SU-DHL-6 (cell line): ENCODE data around the gene SIL1.

ENCODE experiments used
- H2AFZ ChIP-seq: fragments of 200-600 bp; sonication (generic); 2 replicates; pipeline ENCODE4 v1.6.1; 2014; ENCODE audit warnings: low read depth, mild to moderate bottlenecking, moderate library complexity, mixed read lengths, antibody characterized with exemption, low read length; ENCODE audit not compliant: severe bottlenecking
- H3F3A ChIP-seq: fragments of 200-600 bp; shearing (Covaris generic); 2 replicates; pipeline ENCODE4 v1.6.0; 2016; ENCODE audit warnings: antibody characterized with exemption, mild to moderate bottlenecking; ENCODE audit not compliant: insufficient read depth
- H3K27ac ChIP-seq: fragments of 200-600 bp; sonication (generic); 2 replicates; pipeline ENCODE4 v1.5.1; 2016; ENCODE audit warnings: low read depth, mild to moderate bottlenecking, low read length, moderate library complexity, mixed read lengths
- H3K27me3 ChIP-seq: fragments of 200-600 bp; sonication (generic), shearing (Covaris generic); 2 replicates; pipeline ENCODE4 v1.6.0; 2014; ENCODE audit warnings: mild to moderate bottlenecking, low read length
- H3K36me3 ChIP-seq: fragments of 200-600 bp; sonication (generic); 2 replicates; pipeline ENCODE4 v1.6.1; 2014; ENCODE audit warnings: mild to moderate bottlenecking, low read length, mixed read lengths
- H3K4me2 ChIP-seq: fragments of 300-600, 200-600 bp; shearing (Covaris generic), sonication (generic); 2 replicates; pipeline ENCODE4 v1.6.0; 2014; ENCODE audit warnings: low read length, low read depth, mild to moderate bottlenecking; ENCODE audit not compliant: poor library complexity, severe bottlenecking
- H3K4me3 ChIP-seq: fragments of 200-600 bp; sonication (generic); 2 replicates; pipeline ENCODE4 v1.5.1; 2014; ENCODE audit warnings: antibody characterized with exemption, low read length, mild to moderate bottlenecking, mixed read lengths; ENCODE audit not compliant: insufficient read depth, poor library complexity, severe bottlenecking
- H3K79me2 ChIP-seq: fragments of 200-600 bp; sonication (generic); 2 replicates; pipeline ENCODE4 v1.6.1; 2014; ENCODE audit warnings: mild to moderate bottlenecking, low read length, moderate library complexity; ENCODE audit not compliant: insufficient read depth
- H3K9ac ChIP-seq: fragments of 200-600 bp; sonication (generic); 2 replicates; pipeline ENCODE4 v1.7.0; 2014; ENCODE audit warnings: mild to moderate bottlenecking, low read length
- H3K9me2 ChIP-seq: fragments of 200-600 bp; sonication (generic); replicated peaks from 2 replicates; pipeline ENCODE4 v1.6.1; 2014; ENCODE audit warnings: low read length; ENCODE audit not compliant: insufficient read depth
- H3K9me3 ChIP-seq: fragments of 200-600 bp; sonication (generic); 2 replicates; pipeline ENCODE4 v1.6.1; 2014; ENCODE audit warnings: low read length, mixed read lengths; ENCODE audit not compliant: insufficient read depth
- H4K20me1 ChIP-seq: fragments of 200-600 bp; sonication (generic); 2 replicates; pipeline ENCODE4 v1.6.1; 2014; ENCODE audit warnings: low read depth, mild to moderate bottlenecking, antibody characterized with exemption, low read length, moderate library complexity, mixed read lengths
- CTCF ChIP-seq: fragments of 200-600 bp; sonication (generic); IDR thresholded peaks from one replicate; pipeline ENCODE4 v1.5.1; 2017; ENCODE audit warnings: antibody characterized with exemption, mild to moderate bottlenecking, low read length, moderate library complexity; ENCODE audit not compliant: insufficient read depth, poor library complexity, severe bottlenecking
- EZH2phosphoT487 ChIP-seq: fragments of 200-600 bp; sonication (generic), shearing (Covaris generic); conservative IDR thresholded peaks from 2 replicates; pipeline ENCODE4 v1.6.1; 2018; ENCODE audit warnings: mild to moderate bottlenecking, antibody characterized with exemption, low read length, moderate library complexity, mixed read lengths

Gene SIL1

GRCh38 chr5:138911441-138911840 lies 286.7 kb downstream of the SIL1 start:
- H2AFZ ChIP-seq, result no peak overlapping the region
- H3F3A ChIP-seq, result no peaks in the 10 kb centered on the region
- H3K79me2 ChIP-seq, result no peaks in the 10 kb centered on the region
- H3K4me2 ChIP-seq, result no peak overlapping the region
- H3K4me3 ChIP-seq, result no peak overlapping the region
- H3K36me3 ChIP-seq, result no peaks in the 10 kb centered on the region
- H4K20me1 ChIP-seq, result no peaks in the 10 kb centered on the region
- H3K9ac ChIP-seq, result no peak overlapping the region
- no peaks in the 10 kb centered on the region for H3K9me2 ChIP-seq
- TF ChIP-seq CTCF (no peak), EZH2phosphoT487 (no peak)
- H3K27me3 ChIP-seq, result no peaks in the 10 kb centered on the region
- H3K9me3 ChIP-seq, result no peaks in the 10 kb centered on the region
- H3K27ac ChIP-seq, result no peak overlapping the region

- no peak overlapping the region for H3K4me2 ChIP-seq
Measured at GRCh38 chr5:138910546-138911185, 287.5 kb downstream of the SIL1 start.

GRCh38 chr5:138909734-138910133 lies 288.4 kb downstream of the SIL1 start:
- Histone ChIP-seq H3K9ac (no peak overlapping the region), H3K9me3 (no peaks in the 10 kb centered on the region), H3K4me3 (no peak overlapping the region), H3K36me3 (no peaks in the 10 kb centered on the region), H3K79me2 (no peaks in the 10 kb centered on the region), H4K20me1 (no peaks in the 10 kb centered on the region), H3F3A (no peaks in the 10 kb centered on the region), H3K27me3 (no peaks in the 10 kb centered on the region), H3K27ac (no peak overlapping the region), H3K4me2 (no peak overlapping the region), H3K9me2 (no peaks in the 10 kb centered on the region), H2AFZ (no peak overlapping the region)
- TF ChIP-seq EZH2phosphoT487, result no peak
- no peak for TF ChIP-seq CTCF

More at GRCh38 chr5:138910546-138911185, 287.5 kb downstream of the SIL1 start:
- Histone ChIP-seq H3K79me2 (no peaks in the 10 kb centered on the region), H4K20me1 (no peaks in the 10 kb centered on the region), H3K36me3 (no peaks in the 10 kb centered on the region), H3F3A (no peaks in the 10 kb centered on the region), H3K9me2 (no peaks in the 10 kb centered on the region), H3K4me3 (no peak overlapping the region), H3K9ac (no peak overlapping the region), H3K9me3 (no peaks in the 10 kb centered on the region), H3K27ac (no peak overlapping the region), H2AFZ (no peak overlapping the region), H3K27me3 (no peaks in the 10 kb centered on the region)
- TF ChIP-seq EZH2phosphoT487 (no peak), CTCF (no peak)
